ENCODE measurements around the gene HUWE1. TPM values are rescaled to one million over a fixed set of nuclear protein-coding genes. Genes with fewer than 3 reads are reported as not detected.

The HUWE1 gene
- polyA plus RNA-seq, 2 of the 4 experiments (the other 2 are of a cell fraction), result 55.7 to 120 TPM

- POLR2A ChIA-PET, result no interaction called here
- no peak for ATAC-seq
- Histone ChIP-seq H3K4me3 (no peak overlapping the region), H3K9me3 (no peaks in the 10 kb centered on the region), H3K4me1 (no peaks in the 10 kb centered on the region), H3K27ac (no peak overlapping the region), H3K4me2 (no peak overlapping the region)
- CTCF ChIA-PET, result no interaction called here
- no peak for FAIRE-seq
- WGBS (ENCODE audit: missing lambda C conversion rate), result 96% methylated on average over 12 of the region's 12 CpGs
- no peak for DNase-seq (ENCODE audit: low read depth in 1 of 2, low spot score in 1 of 2)
- TF ChIP-seq RAD21 (conservative IDR thresholded peaks at IDR 0.05 in 1 of 2, IDR thresholded peaks at IDR 0.05 in 1 of 2) (no peak), HDAC2 (IDR thresholded peaks at IDR 0.05) (no peak), ESRRA (IDR thresholded peaks at IDR 0.05; ENCODE audit: borderline replicate concordance, low read length) (no peak), HES2 (IDR thresholded peaks at IDR 0.05) (no peak), RCOR1 (IDR thresholded peaks at IDR 0.05; ENCODE audit: low read depth, low read length) (no peak), CHD2 (IDR thresholded peaks at IDR 0.05; ENCODE audit: low read length, partially characterized antibody) (no peak)
- TF ChIP-seq, protein P1, sequence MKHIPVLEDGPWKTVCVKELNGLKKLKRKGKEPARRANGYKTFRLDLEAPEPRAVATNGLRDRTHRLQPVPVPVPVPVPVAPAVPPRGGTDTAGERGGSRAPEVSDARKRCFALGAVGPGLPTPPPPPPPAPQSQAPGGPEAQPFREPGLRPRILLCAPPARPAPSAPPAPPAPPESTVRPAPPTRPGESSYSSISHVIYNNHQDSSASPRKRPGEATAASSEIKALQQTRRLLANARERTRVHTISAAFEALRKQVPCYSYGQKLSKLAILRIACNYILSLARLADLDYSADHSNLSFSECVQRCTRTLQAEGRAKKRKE (CRISPR knock-in tag; IDR thresholded peaks at IDR 0.05; ENCODE audit: low read depth), result no peak
Measured at GRCh38 chrX:53580742-53581504, 105.6 kb downstream of the HUWE1 start.

GRCh38 chrX:53571494-53571893 lies 115.0 kb downstream of the HUWE1 start:
- Histone ChIP-seq H3K9me3 (no peaks in the 10 kb centered on the region), H3K4me2 (no peak overlapping the region), H3K4me3 (no peak overlapping the region), H3K4me1 (no peaks in the 10 kb centered on the region), H3K27ac (no peak overlapping the region)
- ATAC-seq, result no peak
- ChIA-PET POLR2A (no interaction called here), CTCF (interaction anchor here (1.4 kb wide), 1 partner anchor 10 kb away, joined by 3 read pairs; no protein-coding TSS in a partner anchor)
- DNase-seq (ENCODE audit: low read depth in 1 of 2, low spot score in 1 of 2), result no peak
- no peak for TF ChIP-seq EHMT2 (IDR thresholded peaks at IDR 0.05; ENCODE audit: low read depth)
- TF ChIP-seq MYC (IDR thresholded peaks at IDR 0.05; ENCODE audit: borderline replicate concordance, low read length), result no peak
- TF ChIP-seq REST (IDR thresholded peaks at IDR 0.05), result no peak
- no peak for TF ChIP-seq BCL3 (IDR thresholded peaks at IDR 0.05)
- FAIRE-seq, result no peak

GRCh38 chrX:53563324-53563723 lies 123.2 kb downstream of the HUWE1 start:
- H3K9me3 ChIP-seq, result no peaks in the 10 kb centered on the region
- WGBS (ENCODE audit: missing lambda C conversion rate), result 93% methylated on average over 4 of the region's 4 CpGs
- no peak for ATAC-seq
- TF ChIP-seq HOXA7 (CRISPR knock-in tag; IDR thresholded peaks at IDR 0.05), result no peak
- TF ChIP-seq KDM5A (IDR thresholded peaks at IDR 0.05), result no peak
- no peak for TF ChIP-seq HOXB13 (CRISPR knock-in tag; IDR thresholded peaks at IDR 0.05; ENCODE audit: low read depth)
- no peak for TF ChIP-seq ESRRA (IDR thresholded peaks at IDR 0.05; ENCODE audit: borderline replicate concordance, low read length)
- TF ChIP-seq MAZ (IDR thresholded peaks at IDR 0.05; ENCODE audit: borderline replicate concordance, low read depth, low read length), result no peak
- no peak for TF ChIP-seq CTCF (IDR thresholded peaks at IDR 0.05)
- TF ChIP-seq TP53 (CRISPR knock-in tag; IDR thresholded peaks at IDR 0.05), result no peak
- TF ChIP-seq POLR2AphosphoS2 (conservative IDR thresholded peaks at IDR 0.05; ENCODE audit: low read length), result no peak
- TF ChIP-seq HEYL (CRISPR knock-in tag; IDR thresholded peaks at IDR 0.05), result no peak
- TF ChIP-seq RARB (CRISPR knock-in tag; IDR thresholded peaks at IDR 0.05), result no peak
- TF ChIP-seq PBX3 (IDR thresholded peaks at IDR 0.05), result no peak
- no peak for TF ChIP-seq FOSB (CRISPR knock-in tag; IDR thresholded peaks at IDR 0.05)
- no peak for TF ChIP-seq RAD21 (conservative IDR thresholded peaks at IDR 0.05 in 1 of 2, IDR thresholded peaks at IDR 0.05 in 1 of 2)
- no peak for TF ChIP-seq MAFK (IDR thresholded peaks at IDR 0.05; ENCODE audit: partially characterized antibody)
- no peak for TF ChIP-seq CHD2 (IDR thresholded peaks at IDR 0.05; ENCODE audit: low read length, partially characterized antibody)

More at GRCh38 chrX:53563324-53563723, 123.2 kb downstream of the HUWE1 start:
- CTCF ChIA-PET, result no interaction called here
- Histone ChIP-seq H3K4me1 (no peaks in the 10 kb centered on the region), H3K27ac (no peak overlapping the region), H3K4me3 (no peak overlapping the region), H3K4me2 (no peak overlapping the region)
- no peak for FAIRE-seq
- POLR2A ChIA-PET, result no interaction called here
- DNase-seq (ENCODE audit: low read depth in 1 of 2, low spot score in 1 of 2), result no peak
